ENCODE data around the gene MAP3K20. TPM values are rescaled to one million over a fixed set of nuclear protein-coding genes. Genes with fewer than 3 reads are reported as not detected.

Gene MAP3K20
- total RNA-seq, 1 experiment from 2014 or later, result 15.2 TPM

DNA sequence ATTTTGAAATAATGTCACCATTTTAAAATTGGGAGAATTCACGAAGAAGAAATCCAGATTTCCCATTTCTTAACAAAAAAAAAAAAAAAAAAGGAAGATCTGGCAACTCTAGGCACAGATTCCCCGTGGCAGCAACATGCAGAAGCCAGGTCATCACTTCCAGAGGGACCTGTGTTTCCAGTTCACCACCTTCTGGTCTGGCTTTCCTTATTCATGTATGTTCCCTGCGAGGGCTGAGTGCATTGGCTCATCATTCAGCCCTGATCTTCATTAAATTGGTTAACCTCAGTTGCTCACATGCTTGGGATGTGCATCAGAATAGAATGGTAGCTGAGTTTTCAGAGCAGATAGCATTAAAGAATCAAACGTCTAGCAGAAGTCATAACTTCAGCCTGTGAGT, 25.0 kb upstream of the MAP3K20 start:
- Mint-ChIP-seq H3K27me3 (ENCODE audit: low read depth) (no peaks in the 10 kb centered on the region), H3K4me3 (no peak overlapping the region), H3K9me3 (no peaks in the 10 kb centered on the region), H3K36me3 (no peaks in the 10 kb centered on the region), H3K27ac (no peak overlapping the region), H3K4me1 (no peaks in the 10 kb centered on the region; the same call in 1 of the 2 replicates)
- ATAC-seq (no peak), DNase-seq (ENCODE audit: low spot score) (no peak)
- TF ChIP-seq OVOL2 (CRISPR knock-in tag; IDR thresholded peaks at IDR 0.05; ENCODE audit: borderline replicate concordance) (no peak), ELF4 (CRISPR knock-in tag; IDR thresholded peaks at IDR 0.05; ENCODE audit: low read depth) (no peak), ZNF121 (CRISPR knock-in tag; IDR thresholded peaks at IDR 0.05) (no peak), MYBL2 (CRISPR knock-in tag; IDR thresholded peaks at IDR 0.05) (no peak), FOXK1 (CRISPR knock-in tag; IDR thresholded peaks at IDR 0.05) (no peak), RELA (CRISPR knock-in tag; IDR thresholded peaks at IDR 0.05; ENCODE audit: borderline replicate concordance) (no peak), SMAD3 (CRISPR knock-in tag; IDR thresholded peaks at IDR 0.05; ENCODE audit: borderline replicate concordance) (no peak), NFYB (CRISPR knock-in tag; conservative IDR thresholded peaks at IDR 0.05; ENCODE audit: low read depth) (no peak), KAT7 (CRISPR knock-in tag; IDR thresholded peaks at IDR 0.05; ENCODE audit: borderline replicate concordance) (no peak), SMAD4 (CRISPR knock-in tag; IDR thresholded peaks at IDR 0.05) (no peak), NR1H2 (CRISPR knock-in tag; IDR thresholded peaks at IDR 0.05) (no peak), CBFB (CRISPR knock-in tag; IDR thresholded peaks at IDR 0.05; ENCODE audit: low read depth) (no peak), TEAD1 (CRISPR knock-in tag; IDR thresholded peaks at IDR 0.05) (no peak), GABPB1 (CRISPR knock-in tag; IDR thresholded peaks at IDR 0.05) (no peak), IRF2 (CRISPR knock-in tag; IDR thresholded peaks at IDR 0.05; ENCODE audit: borderline replicate concordance, low read depth) (no peak)
- TF ChIP-seq, protein P1, sequence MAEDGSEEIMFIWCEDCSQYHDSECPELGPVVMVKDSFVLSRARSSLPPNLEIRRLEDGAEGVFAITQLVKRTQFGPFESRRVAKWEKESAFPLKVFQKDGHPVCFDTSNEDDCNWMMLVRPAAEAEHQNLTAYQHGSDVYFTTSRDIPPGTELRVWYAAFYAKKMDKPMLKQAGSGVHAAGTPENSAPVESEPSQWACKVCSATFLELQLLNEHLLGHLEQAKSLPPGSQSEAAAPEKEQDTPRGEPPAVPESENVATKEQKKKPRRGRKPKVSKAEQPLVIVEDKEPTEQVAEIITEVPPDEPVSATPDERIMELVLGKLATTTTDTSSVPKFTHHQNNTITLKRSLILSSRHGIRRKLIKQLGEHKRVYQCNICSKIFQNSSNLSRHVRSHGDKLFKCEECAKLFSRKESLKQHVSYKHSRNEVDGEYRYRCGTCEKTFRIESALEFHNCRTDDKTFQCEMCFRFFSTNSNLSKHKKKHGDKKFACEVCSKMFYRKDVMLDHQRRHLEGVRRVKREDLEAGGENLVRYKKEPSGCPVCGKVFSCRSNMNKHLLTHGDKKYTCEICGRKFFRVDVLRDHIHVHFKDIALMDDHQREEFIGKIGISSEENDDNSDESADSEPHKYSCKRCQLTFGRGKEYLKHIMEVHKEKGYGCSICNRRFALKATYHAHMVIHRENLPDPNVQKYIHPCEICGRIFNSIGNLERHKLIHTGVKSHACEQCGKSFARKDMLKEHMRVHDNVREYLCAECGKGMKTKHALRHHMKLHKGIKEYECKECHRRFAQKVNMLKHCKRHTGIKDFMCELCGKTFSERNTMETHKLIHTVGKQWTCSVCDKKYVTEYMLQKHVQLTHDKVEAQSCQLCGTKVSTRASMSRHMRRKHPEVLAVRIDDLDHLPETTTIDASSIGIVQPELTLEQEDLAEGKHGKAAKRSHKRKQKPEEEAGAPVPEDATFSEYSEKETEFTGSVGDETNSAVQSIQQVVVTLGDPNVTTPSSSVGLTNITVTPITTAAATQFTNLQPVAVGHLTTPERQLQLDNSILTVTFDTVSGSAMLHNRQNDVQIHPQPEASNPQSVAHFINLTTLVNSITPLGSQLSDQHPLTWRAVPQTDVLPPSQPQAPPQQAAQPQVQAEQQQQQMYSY (CRISPR knock-in tag; IDR thresholded peaks at IDR 0.05), result no peak
- TF ChIP-seq, protein P2, sequence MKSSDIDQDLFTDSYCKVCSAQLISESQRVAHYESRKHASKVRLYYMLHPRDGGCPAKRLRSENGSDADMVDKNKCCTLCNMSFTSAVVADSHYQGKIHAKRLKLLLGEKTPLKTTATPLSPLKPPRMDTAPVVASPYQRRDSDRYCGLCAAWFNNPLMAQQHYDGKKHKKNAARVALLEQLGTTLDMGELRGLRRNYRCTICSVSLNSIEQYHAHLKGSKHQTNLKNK (CRISPR knock-in tag; IDR thresholded peaks at IDR 0.05), result no peak
- TF ChIP-seq, protein P3, sequence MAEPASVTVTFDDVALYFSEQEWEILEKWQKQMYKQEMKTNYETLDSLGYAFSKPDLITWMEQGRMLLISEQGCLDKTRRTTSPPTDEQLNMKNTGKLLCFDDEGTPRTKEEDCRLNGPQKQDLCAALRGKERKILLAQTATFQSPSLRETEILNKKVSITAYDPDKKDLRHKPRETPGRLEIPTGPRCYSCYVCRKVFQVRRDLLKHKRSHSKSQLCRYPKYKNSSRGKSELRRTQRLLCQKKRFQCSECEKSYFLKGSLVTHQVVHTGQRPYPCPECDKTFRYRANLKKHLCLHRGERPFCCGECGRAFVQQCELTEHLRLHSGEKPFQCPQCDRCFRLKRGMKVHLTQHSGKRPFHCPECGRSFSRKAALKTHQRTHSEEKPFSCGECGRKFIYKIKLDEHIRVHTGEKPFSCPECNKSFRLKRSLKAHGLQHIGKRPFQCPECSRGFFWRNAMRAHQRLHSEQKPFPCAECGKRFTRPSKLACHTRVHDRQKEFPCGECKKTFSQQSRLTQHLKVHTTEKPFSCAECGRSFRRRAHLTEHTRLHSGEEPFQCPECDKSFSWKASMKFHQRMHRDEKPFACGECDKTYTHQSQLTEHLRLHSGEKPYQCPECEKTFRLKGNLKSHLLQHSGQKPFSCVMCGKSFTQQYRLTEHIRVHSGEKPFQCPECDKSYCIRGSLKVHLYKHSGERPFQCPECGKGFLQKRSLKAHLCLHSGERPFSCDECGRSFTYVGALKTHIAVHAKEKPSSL (CRISPR knock-in tag; conservative IDR thresholded peaks at IDR 0.05), result no peak
- TF ChIP-seq, protein P4, sequence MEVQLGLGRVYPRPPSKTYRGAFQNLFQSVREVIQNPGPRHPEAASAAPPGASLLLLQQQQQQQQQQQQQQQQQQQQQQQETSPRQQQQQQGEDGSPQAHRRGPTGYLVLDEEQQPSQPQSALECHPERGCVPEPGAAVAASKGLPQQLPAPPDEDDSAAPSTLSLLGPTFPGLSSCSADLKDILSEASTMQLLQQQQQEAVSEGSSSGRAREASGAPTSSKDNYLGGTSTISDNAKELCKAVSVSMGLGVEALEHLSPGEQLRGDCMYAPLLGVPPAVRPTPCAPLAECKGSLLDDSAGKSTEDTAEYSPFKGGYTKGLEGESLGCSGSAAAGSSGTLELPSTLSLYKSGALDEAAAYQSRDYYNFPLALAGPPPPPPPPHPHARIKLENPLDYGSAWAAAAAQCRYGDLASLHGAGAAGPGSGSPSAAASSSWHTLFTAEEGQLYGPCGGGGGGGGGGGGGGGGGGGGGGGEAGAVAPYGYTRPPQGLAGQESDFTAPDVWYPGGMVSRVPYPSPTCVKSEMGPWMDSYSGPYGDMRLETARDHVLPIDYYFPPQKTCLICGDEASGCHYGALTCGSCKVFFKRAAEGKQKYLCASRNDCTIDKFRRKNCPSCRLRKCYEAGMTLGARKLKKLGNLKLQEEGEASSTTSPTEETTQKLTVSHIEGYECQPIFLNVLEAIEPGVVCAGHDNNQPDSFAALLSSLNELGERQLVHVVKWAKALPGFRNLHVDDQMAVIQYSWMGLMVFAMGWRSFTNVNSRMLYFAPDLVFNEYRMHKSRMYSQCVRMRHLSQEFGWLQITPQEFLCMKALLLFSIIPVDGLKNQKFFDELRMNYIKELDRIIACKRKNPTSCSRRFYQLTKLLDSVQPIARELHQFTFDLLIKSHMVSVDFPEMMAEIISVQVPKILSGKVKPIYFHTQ (CRISPR knock-in tag; IDR thresholded peaks at IDR 0.05), result no peak
- TF ChIP-seq, protein P5, sequence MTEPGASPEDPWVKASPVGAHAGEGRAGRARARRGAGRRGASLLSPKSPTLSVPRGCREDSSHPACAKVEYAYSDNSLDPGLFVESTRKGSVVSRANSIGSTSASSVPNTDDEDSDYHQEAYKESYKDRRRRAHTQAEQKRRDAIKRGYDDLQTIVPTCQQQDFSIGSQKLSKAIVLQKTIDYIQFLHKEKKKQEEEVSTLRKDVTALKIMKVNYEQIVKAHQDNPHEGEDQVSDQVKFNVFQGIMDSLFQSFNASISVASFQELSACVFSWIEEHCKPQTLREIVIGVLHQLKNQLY (CRISPR knock-in tag; IDR thresholded peaks at IDR 0.05), result no peak
- ChIA-PET POLR2A (no interaction called here), CTCF (no interaction called here)

All from WTC11 (cell line).